Activated CD8-positive, alpha-beta memory T cell treated with anti-CD3 and anti-CD28 coated beads for 36 hours (primary cell): ENCODE measurements around the gene ASTN2. TPM values are rescaled to one million over a fixed set of nuclear protein-coding genes. Genes with fewer than 3 reads are reported as not detected.

ENCODE experiments used
- CTCF ChIA-PET: fragments of 350-600 bp; sonication (Branson Sonifier 250); formaldehyde crosslinking; loops from one replicate; lab custom pipeline; 2021; ENCODE audit warnings: antibody characterized with exemption; lab: Charles Lee
- POLR2A ChIA-PET: fragments of 350-600 bp; sonication (Branson Sonifier 250); formaldehyde crosslinking; loops from one replicate; lab custom pipeline; 2021; ENCODE audit warnings: antibody characterized with exemption; lab: Charles Lee
- total RNA-seq, 2 experiments: library from RNA; stranded (reverse); gene quantifications; one replicate each; pipeline ENCODE4 v1.2.3, GENCODE V29; 2021

The ASTN2 gene
- total RNA-seq, 2 experiments from 2014 or later, result 3.1 to 4.3 TPM

- ChIA-PET CTCF (no interaction called here), POLR2A (no interaction called here)
Observed at GRCh38 chr9:117418111-117418510, 3.3 kb upstream of the ASTN2 start.

GRCh38 chr9:117416856-117417255 is 2.0 kb upstream of the ASTN2 start:
- ChIA-PET POLR2A (no interaction called here), CTCF (no interaction called here)

GRCh38 chr9:117415358-117415914 is 579 bp upstream of the ASTN2 start:
- POLR2A ChIA-PET, result no interaction called here
- CTCF ChIA-PET, result no interaction called here

- ChIA-PET POLR2A (no interaction called here), CTCF (no interaction called here)
Observed at GRCh38 chr9:117414220-117414905, 494 bp downstream of the ASTN2 start.

GRCh38 chr9:117413346-117414219 is 1.3 kb downstream of the ASTN2 start:
- POLR2A ChIA-PET, result no interaction called here

GRCh38 chr9:117412841-117413240 is 2.0 kb downstream of the ASTN2 start:
- ChIA-PET CTCF (no interaction called here), POLR2A (no interaction called here)

More at GRCh38 chr9:117413346-117414219, 1.3 kb downstream of the ASTN2 start:
- CTCF ChIA-PET, result no interaction called here

- ChIA-PET CTCF (no interaction called here), POLR2A (no interaction called here)
Observed at GRCh38 chr9:117412006-117412715, 2.7 kb downstream of the ASTN2 start.

- ChIA-PET POLR2A (no interaction called here), CTCF (no interaction called here)
Observed at GRCh38 chr9:117411547-117411946, 3.3 kb downstream of the ASTN2 start.

- ChIA-PET POLR2A (no interaction called here), CTCF (no interaction called here)
Observed at GRCh38 chr9:117409321-117409720, 5.5 kb downstream of the ASTN2 start.

GRCh38 chr9:117407436-117408022 is 7.3 kb downstream of the ASTN2 start:
- CTCF ChIA-PET, result no interaction called here
- POLR2A ChIA-PET, result no interaction called here

GRCh38 chr9:117405950-117406705 is 8.7 kb downstream of the ASTN2 start:
- CTCF ChIA-PET, result no interaction called here
- POLR2A ChIA-PET, result no interaction called here

GRCh38 chr9:117403848-117404247 is 11.0 kb downstream of the ASTN2 start:
- POLR2A ChIA-PET, result no interaction called here
- CTCF ChIA-PET, result no interaction called here

GRCh38 chr9:117403403-117403811 is 11.4 kb downstream of the ASTN2 start:
- ChIA-PET CTCF (no interaction called here), POLR2A (no interaction called here)

GRCh38 chr9:117400171-117400570 is 14.7 kb downstream of the ASTN2 start:
- POLR2A ChIA-PET, result no interaction called here
- CTCF ChIA-PET, result no interaction called here

- ChIA-PET POLR2A (no interaction called here), CTCF (no interaction called here)
Observed at GRCh38 chr9:117395151-117395650, 19.7 kb downstream of the ASTN2 start.

- CTCF ChIA-PET, result no interaction called here
- POLR2A ChIA-PET, result no interaction called here
Observed at GRCh38 chr9:117394655-117395054, 20.2 kb downstream of the ASTN2 start.

- POLR2A ChIA-PET, result no interaction called here
- CTCF ChIA-PET, result no interaction called here
Observed at GRCh38 chr9:117392992-117393391, 21.9 kb downstream of the ASTN2 start.

- ChIA-PET POLR2A (no interaction called here), CTCF (no interaction called here)
Observed at GRCh38 chr9:117387422-117387821, 27.4 kb downstream of the ASTN2 start.

GRCh38 chr9:117379341-117379740 is 35.5 kb downstream of the ASTN2 start:
- ChIA-PET CTCF (no interaction called here), POLR2A (no interaction called here)
